ENCODE results near the gene POLR3G.

The POLR3G gene

DNA sequence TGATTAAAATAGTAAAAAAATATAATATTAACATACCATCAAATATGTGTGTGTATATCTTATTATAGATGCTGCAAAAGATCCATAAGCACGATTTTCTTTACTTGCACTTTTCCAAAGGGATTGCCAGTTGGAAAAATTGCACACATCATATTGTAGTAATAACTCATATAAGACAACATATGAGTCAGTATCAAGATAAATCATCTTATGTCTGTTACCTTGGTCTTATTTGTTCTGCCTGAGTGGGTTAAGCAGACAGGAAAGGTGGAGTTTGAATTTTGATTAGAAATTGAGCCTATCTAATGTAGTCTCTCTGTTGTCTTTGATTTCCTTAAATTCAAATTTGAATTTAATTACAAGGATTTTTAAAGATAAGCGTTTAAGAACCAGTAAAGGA, 30.1 kb downstream of the POLR3G start:
- no peak for DNase-seq (ENCODE audit: low read depth)

GRCh38 chr5:90506221-90506620, 31.6 kb downstream of the POLR3G start:
- no peak for DNase-seq (ENCODE audit: low read depth)

- no peak for DNase-seq (ENCODE audit: low read depth)
Observed at GRCh38 chr5:90510438-90510837, 35.8 kb downstream of the POLR3G start.

GRCh38 chr5:90514520-90514919, 39.9 kb downstream of the POLR3G start:
- no peak for DNase-seq (ENCODE audit: low read depth)

DNA sequence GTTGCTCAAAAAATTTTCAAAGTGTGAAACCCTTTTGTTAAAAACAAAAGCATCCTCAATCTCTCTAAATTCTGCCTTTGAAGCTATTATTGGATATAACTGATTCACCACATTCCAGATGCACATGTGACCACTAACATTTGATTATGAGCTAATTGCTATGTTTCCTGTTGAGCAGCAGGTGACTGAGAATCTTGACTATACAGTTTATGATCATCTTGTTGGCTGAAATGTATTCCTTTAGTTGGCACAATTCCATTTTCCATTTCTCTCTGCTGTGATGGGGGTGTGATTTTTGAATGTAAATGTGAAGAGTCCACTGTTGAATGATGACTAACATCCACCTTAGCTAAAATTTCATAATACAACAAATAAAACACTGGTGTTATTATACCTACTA, 44.0 kb downstream of the POLR3G start:
- no peak for DNase-seq (ENCODE audit: low read depth)

DNA sequence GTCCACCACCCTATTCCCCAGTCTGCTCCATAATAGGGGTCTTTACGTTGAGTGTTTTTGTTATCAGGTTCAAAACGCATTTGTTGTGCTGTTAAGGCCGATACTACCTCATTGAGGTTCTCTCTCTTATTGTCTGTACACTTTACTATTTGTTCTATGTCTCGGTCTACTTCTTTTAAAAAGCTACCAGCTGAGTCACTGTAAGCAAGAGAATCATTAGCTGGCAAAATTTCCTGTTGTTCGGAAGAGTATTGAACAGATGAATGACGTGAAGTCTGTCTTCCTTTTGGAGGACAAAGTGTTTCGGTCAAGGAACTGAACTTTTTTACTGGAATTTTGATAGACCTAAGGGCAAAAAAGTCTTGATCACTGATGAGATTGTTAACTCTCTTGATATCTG, 44.4 kb downstream of the POLR3G start:
- DNase-seq (ENCODE audit: low read depth) = no peak

- DNase-seq (ENCODE audit: low read depth) = no peak
Observed at GRCh38 chr5:90528601-90529193, 54.0 kb downstream of the POLR3G start.

DNA sequence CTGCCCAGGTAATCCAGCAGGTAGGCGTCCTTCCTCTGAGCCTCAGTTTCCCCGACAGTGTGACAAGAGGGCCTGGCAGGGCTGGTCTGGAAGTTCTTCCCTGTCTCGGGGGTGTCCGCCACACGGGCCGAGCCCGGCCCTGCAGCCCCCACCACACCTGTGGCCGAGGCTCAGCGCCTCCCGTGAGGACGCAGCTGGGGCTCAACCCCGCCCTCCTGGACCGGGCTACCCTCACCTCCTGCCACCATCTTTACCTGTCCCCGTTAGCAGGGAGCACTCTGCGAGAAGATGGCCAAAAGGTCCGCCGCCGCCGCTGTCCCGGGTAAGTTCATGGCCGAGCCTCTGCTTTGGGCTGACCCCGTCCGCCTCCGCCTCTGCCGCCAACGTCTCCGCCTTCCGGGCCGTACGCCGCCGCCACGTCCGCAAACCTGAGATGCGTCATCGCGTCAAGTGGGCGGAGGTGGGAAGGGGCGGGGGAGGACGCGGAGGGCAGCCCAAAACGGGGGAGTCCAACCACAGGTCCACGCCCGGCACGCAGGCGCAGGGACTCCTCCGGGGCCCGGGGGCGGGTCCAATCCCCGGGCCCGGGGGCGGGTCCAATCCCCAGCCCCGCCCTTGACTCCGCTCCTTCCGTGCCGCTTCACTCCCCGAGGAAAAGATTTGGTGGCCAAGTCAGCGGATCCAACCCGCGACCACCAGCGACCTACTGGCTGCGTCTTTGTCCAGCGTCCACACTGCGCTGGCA, 54.7 kb downstream of the POLR3G start, which contains the start of gene LYSMD3:
LYSMD3 (minus strand) TSS at position 391 of the 745 bp plus-strand sequence. CDS start 4,295 bp downstream, outside the sequence.
- DNase-seq (ENCODE audit: low read depth) = peak; percentile 96

- DNase-seq (ENCODE audit: low read depth) = peak; percentile 47
Observed at GRCh38 chr5:90529939-90530677, 55.4 kb downstream of the POLR3G start.

GRCh38 chr5:90530736-90531487, 56.2 kb downstream of the POLR3G start:
- no peak for DNase-seq (ENCODE audit: low read depth)

GRCh38 chr5:90533794-90534193, 59.1 kb downstream of the POLR3G start:
- no peak for DNase-seq (ENCODE audit: low read depth)

- no peak for DNase-seq (ENCODE audit: low read depth)
Observed at GRCh38 chr5:90534922-90535321, 60.3 kb downstream of the POLR3G start.

DNA sequence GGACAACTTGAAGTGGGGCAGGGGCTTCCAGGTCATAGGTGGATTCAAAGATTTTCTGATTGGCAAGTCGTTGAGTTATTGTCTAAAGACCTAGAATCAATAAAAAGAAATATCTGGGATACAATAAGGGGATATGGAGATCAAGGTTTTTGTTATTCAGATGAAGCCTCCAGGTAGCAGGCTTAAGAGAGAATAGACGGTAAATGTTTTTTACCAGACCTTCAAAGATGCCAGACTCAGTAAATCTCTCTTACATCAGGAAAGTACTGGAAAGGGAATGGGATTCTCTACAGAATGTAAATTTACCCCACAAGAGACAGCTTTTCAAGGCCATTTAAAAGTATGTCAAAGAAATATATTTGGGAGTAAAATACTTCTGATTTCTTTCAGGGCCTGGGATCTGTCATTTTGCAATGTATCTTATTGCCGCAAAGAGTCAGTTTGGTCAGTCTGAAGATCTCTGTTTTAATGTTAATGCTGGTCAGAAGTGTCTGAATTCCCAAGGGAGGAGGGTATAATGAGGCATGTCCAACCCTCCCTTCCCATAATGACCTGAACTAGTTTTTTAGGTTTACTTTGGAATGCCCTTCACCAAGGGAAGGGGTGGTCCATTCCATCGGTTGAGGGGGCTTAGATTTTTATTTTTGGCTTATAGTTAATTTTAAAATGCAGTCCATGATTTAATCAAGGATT, 68.3 kb downstream of the POLR3G start:
- no peak for DNase-seq (ENCODE audit: low read depth)

GRCh38 chr5:90545511-90545910, 70.8 kb downstream of the POLR3G start:
- DNase-seq (ENCODE audit: low read depth) = no peak

DNA sequence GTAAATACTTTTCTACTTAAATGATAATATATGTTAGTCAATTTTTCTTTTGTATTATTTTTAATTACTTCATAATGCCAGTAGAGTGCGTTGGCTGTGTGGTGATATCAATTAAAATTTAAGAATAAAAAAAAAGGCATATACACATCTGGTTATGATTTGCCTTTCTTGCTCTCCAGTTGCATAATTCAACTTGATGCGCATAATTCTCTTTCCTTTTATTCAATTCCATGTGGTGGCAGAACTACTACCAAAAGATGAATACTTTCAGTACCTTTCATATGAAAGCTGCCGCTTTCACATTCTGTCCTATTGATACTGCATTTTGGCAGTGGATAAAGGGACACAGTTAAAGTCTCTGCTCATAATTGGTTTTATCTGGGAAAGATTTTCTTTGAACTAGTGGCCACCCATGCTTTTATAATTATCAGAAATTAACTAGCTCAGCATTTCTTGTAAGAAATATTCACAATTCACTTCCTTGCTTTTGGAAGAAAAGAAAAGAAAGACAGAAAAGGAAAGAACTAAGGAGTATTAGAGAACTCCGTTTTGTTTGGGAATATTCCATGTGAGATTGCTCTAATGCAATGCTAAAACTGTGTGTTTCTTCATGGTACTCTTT, 71.7 kb downstream of the POLR3G start:
- no peak for DNase-seq (ENCODE audit: low read depth)

DNA sequence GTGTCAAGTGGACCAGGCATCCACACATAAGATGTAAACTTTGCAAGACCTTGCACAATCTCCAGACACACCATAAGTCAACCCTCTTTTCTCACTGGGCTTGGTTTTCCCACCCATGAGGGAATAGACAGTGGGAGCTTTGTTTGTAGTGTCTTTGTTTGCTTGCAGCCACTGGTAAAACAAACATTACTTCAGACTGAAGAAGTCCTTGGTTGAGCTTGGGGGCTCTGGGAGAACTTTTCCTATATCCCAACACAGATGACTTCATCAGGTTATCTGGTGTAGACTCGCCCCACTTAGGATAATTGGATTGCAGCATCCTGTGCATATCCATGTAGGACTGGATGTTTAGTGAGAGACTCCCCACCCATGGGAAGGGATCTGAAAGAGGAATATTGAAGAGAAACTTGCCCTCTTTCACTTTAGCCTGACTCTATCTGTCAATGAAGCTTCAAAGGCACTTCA, 72.4 kb downstream of the POLR3G start:
- no peak for DNase-seq (ENCODE audit: low read depth)

GRCh38 chr5:90548069-90548593, 73.5 kb downstream of the POLR3G start:
- no peak for DNase-seq (ENCODE audit: low read depth)

- DNase-seq (ENCODE audit: low read depth) = no peak
Observed at GRCh38 chr5:90549223-90549622, 74.6 kb downstream of the POLR3G start.

- no peak for DNase-seq (ENCODE audit: low read depth)
Observed at GRCh38 chr5:90549729-90550275, 75.1 kb downstream of the POLR3G start.

GRCh38 chr5:90550963-90551362, 76.3 kb downstream of the POLR3G start:
- DNase-seq (ENCODE audit: low read depth) = no peak

DNA sequence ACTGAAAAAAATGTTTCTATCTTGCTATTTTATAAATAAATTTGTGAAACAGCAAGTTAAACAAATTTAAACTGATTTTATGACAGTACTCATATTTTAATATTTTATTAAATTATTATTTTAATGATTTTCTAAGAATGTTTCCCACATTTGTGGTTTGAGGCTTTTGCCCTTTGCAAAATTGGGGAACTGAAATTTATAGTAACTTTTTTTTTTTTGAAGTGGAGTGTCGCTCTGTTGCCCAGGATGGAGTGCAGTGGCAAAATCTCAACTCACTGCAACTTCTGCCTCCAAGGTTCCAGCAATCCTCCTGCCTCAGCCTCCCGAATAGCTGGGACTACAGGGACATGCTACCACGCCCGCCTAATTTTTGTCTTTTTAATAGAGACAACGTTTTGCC, 76.7 kb downstream of the POLR3G start:
- DNase-seq (ENCODE audit: low read depth) = no peak

All from stimulated activated CD4-positive, alpha-beta T cell treated with anti-CD3 and anti-CD28 coated beads, Interleukin-2, amount 100 ng/mL, for 4 hours (primary cell).